GM12872 (cell line): Measurements from ENCODE around the gene MICB.
A peak's percentile ranks its signal among the peaks of the same experiment; 100 is the strongest.

ENCODE experiments used
- CTCF ChIP-seq: IDR thresholded peaks from 3 replicates; pipeline ENCODE4 v1.5.1; 2011; ENCODE audit warnings: low read depth, mild to moderate bottlenecking, low read length, moderate library complexity; ENCODE audit not compliant: insufficient read depth

The MICB gene

DNA sequence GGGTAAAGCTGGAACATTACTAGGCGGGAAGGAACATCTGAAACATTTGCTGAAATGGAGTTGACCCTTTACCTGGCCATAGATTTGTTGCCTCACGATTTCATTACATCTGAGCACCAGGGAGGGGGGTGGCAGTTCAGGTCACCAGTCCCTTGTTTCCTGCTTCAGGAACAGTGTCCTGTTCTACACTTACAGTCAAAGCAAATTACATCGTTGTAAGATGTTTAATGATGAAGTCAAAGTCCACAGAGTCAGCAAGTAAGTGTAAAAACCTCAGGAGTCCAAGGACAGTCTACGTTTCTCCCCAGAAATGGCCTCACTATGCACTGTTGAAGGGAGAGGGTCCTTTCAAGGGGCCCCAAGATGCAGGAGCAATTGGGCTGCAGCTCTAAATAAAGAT lies 8.9 kb upstream of the MICB start:
- no peak for TF ChIP-seq CTCF

DNA sequence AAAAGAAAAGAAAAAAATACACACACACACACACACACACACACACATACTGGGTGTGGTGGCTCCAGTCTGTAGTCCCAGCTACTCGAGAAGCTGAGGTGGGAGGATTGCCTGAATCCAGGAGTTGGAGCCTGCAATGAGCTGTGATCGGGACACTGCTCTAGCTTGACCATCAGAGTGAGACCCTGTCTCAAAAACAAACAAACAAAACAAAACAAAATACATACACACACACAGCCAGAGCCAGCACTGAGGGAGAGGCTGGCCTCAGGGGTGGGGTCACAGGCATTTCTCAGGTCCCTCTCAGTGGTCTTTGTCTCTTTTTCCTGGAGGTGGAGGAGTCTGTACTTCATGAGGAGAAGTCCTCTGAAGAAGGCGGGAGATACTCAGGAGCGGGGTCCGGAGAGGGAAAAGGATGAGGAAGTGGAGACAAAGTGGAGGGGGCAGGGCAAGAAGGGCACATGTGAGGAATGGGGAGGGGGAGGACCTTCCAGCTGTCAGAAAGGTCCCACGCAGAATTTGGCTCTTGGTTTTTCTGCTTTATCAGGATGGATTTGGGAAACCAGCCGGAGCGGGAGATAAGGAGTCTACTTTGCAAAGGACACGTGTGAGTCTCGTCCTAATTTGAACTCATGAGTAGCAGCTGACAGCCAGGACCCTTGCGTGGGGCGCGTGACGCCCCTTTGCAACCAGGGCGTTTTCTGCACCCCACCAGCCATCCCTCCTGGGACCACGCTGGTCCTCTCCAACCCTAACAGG lies 7.7 kb upstream of the MICB start:
- no peak for TF ChIP-seq CTCF

GRCh38 chr6:31493875-31494694 lies 3.9 kb upstream of the MICB start:
- TF ChIP-seq CTCF: peak; percentile 89

DNA sequence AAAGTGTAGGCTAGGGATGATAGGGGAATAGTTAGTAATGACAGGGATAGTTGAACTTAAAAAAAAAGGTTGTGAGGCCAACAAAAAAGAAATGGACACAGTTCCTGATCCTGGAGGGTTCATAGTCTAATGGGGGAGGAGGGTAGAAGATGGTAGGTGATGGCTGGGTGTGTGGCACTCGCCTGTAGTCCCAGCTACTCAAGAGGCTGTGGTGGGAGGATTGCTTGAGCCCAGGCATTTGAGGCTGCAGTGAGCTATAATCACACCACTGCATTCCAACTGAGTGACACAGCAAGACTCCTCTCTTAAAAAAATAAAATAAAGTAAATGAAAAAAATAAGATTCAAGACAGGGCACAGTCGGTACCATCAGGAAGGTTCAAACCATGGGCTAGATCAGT lies 2.4 kb upstream of the MICB start:
- TF ChIP-seq CTCF: no peak

DNA sequence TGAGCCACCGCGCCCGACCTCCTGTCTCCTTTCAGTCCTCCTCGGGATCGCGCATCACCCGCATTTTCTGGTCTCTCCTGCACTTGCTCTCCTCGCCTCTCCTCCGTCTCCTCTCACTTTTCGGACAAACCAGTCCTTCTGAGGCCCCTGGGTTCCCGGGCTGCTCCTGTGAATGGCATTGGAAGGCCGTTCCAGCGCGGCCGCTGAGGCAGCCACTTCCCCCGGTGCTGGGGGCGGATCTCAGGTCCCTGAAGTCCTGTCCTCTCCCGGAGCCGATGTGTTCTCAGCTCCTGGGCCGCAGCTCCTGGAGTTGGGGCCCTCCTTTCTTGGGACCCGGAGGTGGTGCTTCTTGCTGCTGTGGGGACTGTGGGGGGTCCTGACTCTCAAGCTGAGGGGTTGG lies 803 bp downstream of the MICB start:
- no peak for TF ChIP-seq CTCF

DNA sequence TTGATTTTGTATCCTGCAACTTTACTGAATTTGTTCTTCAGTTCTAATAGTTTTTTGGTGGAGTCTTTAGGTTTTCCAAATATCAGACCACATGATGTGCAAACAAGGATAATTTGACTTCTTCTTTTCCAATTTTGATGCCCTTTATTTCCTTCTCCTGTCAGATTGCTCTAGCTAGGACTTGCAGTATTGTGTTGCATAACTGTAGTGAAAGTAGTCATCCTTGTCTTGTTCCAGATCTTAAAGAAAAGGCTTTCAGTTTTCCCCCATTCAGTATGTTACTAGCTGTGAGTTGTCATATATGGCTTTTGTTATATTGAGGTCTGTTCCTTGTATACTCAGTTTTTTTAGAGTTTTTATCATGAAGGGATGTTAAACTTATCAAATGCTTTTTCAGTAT lies 4.6 kb downstream of the MICB start:
- no peak for TF ChIP-seq CTCF

DNA sequence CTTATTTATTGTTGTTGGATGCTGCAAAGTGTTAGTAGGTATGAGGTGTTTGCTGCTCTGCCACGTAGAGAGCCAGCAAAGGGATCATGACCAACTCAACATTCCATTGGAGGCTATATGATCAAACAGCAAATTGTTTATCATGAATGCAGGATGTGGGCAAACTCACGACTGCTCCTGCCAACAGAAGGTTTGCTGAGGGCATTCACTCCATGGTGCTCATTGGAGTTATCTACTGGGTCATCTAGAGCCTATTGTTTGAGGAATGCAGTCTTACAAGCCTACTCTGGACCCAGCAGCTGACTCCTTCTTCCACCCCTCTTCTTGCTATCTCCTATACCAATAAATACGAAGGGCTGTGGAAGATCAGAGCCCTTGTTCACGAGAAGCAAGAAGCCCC lies 12.1 kb downstream of the MICB start:
- TF ChIP-seq CTCF: no peak
